ENCODE results near the gene TNFRSF25. TPM values are rescaled to one million over a fixed set of nuclear protein-coding genes. Genes with fewer than 3 reads are reported as not detected.

The TNFRSF25 gene
- total and polyA plus RNA-seq, 10 of the 15 experiments (the other 5 are each of a cell fraction or from before 2014, with no cell fraction given) = 0.23 to 8.6 (median 0.46) TPM; not detected in 5

- ATAC-seq (no peak), FAIRE-seq (no peak), DNase-seq (ENCODE audit: low read depth, low spot score) (no peak)
- ChIA-PET SMC1A (ENCODE audit: uncharacterized antibody, unreplicated experiment) (no interaction called here), RAD21 (ENCODE audit: unreplicated experiment) (interaction anchor here (0.6 to 2.0 kb wide), 2 partner anchors 25 to 218 kb away, joined by 3 to 4 read pairs; no protein-coding TSS in a partner anchor), CTCF (interaction anchor here (1.7 to 1.9 kb wide), 2 partner anchors 25 kb away, joined by 4 to 7 read pairs; no protein-coding TSS in a partner anchor), POLR2A (no interaction called here)
- H3K36me3 ChIP-seq (ENCODE audit: control insufficient read depth in 2 of 2, insufficient read depth in 2 of 2, low read length in 1 of 2) = no peaks in the 10 kb centered on the region
- TF ChIP-seq RUNX3 (IDR thresholded peaks at IDR 0.05; ENCODE audit: low read length) (no peak), MTA3 (IDR thresholded peaks at IDR 0.05; ENCODE audit: borderline replicate concordance, low read length) (no peak), RFX5 (IDR thresholded peaks at IDR 0.05; ENCODE audit: low read depth, low read length) (no peak), ZBTB4 (CRISPR knock-in tag; IDR thresholded peaks at IDR 0.05) (no peak), SRF (IDR thresholded peaks at IDR 0.05; ENCODE audit: low read depth in 2 of 2, low read length in 2 of 2) (no peak)
- H3K4me1 ChIP-seq (ENCODE audit: control insufficient read depth, insufficient read depth, low read length) = no peaks in the 10 kb centered on the region; the same call in 1 of the 2 replicates
- in situ Hi-C loops (cut with MboI) = no loop called here
- H3K27ac ChIP-seq (ENCODE audit: control insufficient read depth, insufficient read depth) = no peak overlapping the region
- no peak overlapping the region for H3K4me2 ChIP-seq (ENCODE audit: control insufficient read depth, insufficient read depth)
- no peak overlapping the region for H2AFZ ChIP-seq (ENCODE audit: control insufficient read depth, low read depth, low read length)
- no TSS peak for BruUV-seq (replicated peaks)
- peaks cover 3 to 4% of the 10 kb centered on the region in 2 experiments; a peak in 3 of 4 replicates for H3K27me3 ChIP-seq (replicated peaks in 1 of 2; ENCODE audit: control insufficient read depth in 2 of 2, insufficient read depth in 2 of 2, low read length in 1 of 2)
- 0% methylated on average over 1 of the region's 1 CpG for WGBS (ENCODE audit: insufficient coverage, insufficient replicate concordance, low lambda C conversion rate, missing lambda C conversion rate)
- H3K4me3 ChIP-seq = no peak overlapping the region
- H4K20me1 ChIP-seq (ENCODE audit: control insufficient read depth, insufficient read depth) = no peaks in the 10 kb centered on the region
- H3K79me2 ChIP-seq (ENCODE audit: control insufficient read depth, insufficient read depth, low read length) = no peaks in the 10 kb centered on the region
- intact Hi-C loops (cut with micrococcal nuclease; ENCODE audit: unreplicated experiment) = no loop called here
- H3K9me3 ChIP-seq (replicated peaks; ENCODE audit: control insufficient read depth, insufficient read depth, low read length) = no peaks in the 10 kb centered on the region
- no peak overlapping the region for H3K9ac ChIP-seq (ENCODE audit: control insufficient read depth, insufficient read depth, low read length)
These were observed 2.9 kb downstream of the TNFRSF25 start for GRCh38 chr1:6463120-6463412.
